ACHN (cell line): ENCODE measurements around the gene FOXD4L5.
"Not testable (repeated sequence)": the region's sequence is repeated elsewhere in the genome, so short reads cannot be mapped to it uniquely, and the experiment has no call there.

ENCODE experiments used
- DNase-seq: peaks from one replicate; pipeline ENCODE4 v3.0.0-alpha.2; 2015
- in situ Hi-C: cut with HindIII; loops from 2 replicates; pipeline ENCODE4 v1.10.0; 2017; ENCODE audit warnings: low sequenced_read_pairs, low pct_ligation_motif_present, low pct_unique_long_range_greater_than_20kb

Gene FOXD4L5

GRCh38 chr9:65285109-65285508 is at the start of gene FOXD4L5:
TSS of gene FOXD4L5 (minus strand) at chr9:65285209. CDS start at chr9:65284377, 832 bp downstream.
- in situ Hi-C loops, DNase-seq: not testable (repeated sequence)

GRCh38 chr9:65283943-65284342 is 1.1 kb downstream of the FOXD4L5 start:
- DNase-seq, in situ Hi-C loops: not testable (repeated sequence)

GRCh38 chr9:65282976-65283375 is 2.0 kb downstream of the FOXD4L5 start:
- DNase-seq, in situ Hi-C loops: not testable (repeated sequence)
